CD4-positive, alpha-beta T cell treated with Interleukin-15 for 1 hour (primary cell): ENCODE measurements around the gene LBX1.

Experiments
- DNase-seq: peaks from one replicate; pipeline ENCODE4 v3.0.0-alpha.2; 2020

Gene LBX1

DNA sequence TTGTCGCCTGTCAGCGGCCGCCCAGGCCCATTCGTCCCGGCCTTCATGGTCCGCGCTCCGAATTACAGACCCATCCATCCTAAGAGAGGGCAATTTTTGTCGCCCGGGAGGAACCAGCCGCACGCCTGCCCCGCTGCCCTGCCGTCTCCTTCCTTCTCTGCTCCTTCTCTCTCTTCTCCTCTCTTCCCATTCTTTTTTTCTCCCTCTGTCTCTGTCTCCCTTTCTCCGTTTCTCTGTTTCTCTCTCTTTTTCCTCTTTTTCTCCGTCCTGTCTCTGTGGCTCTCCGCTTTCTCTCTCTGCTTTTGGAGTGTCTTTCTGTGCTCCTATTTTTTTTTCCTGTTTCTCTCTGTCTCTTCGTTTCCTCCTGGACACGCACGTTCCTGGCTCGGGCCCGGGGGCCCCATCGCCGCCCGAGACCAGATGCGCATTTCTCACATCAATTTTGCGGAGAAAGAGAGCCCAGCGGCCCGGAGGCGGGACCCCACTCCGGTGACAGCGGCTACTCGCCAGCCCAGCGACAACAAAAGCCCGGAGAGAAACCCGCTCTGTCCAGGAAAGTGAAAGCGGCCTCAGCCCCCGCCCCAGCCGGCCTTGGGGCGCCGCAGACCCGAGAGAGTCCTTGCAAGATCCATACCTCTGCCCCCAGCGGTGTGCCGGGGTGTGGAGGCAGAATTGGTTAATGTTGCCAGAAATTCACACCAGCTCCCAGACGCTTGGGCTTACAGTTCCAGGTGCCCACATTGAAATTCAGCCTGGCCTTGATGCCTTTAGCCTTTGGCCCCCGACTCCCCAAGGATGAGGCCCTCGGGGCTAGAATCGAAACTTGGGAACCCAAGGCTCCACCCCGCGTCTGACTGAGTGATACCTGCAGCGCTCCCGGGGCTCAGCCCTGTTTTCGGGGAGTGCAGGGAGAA is 4.1 kb downstream of the LBX1 start:
- DNase-seq, result no peak

DNA sequence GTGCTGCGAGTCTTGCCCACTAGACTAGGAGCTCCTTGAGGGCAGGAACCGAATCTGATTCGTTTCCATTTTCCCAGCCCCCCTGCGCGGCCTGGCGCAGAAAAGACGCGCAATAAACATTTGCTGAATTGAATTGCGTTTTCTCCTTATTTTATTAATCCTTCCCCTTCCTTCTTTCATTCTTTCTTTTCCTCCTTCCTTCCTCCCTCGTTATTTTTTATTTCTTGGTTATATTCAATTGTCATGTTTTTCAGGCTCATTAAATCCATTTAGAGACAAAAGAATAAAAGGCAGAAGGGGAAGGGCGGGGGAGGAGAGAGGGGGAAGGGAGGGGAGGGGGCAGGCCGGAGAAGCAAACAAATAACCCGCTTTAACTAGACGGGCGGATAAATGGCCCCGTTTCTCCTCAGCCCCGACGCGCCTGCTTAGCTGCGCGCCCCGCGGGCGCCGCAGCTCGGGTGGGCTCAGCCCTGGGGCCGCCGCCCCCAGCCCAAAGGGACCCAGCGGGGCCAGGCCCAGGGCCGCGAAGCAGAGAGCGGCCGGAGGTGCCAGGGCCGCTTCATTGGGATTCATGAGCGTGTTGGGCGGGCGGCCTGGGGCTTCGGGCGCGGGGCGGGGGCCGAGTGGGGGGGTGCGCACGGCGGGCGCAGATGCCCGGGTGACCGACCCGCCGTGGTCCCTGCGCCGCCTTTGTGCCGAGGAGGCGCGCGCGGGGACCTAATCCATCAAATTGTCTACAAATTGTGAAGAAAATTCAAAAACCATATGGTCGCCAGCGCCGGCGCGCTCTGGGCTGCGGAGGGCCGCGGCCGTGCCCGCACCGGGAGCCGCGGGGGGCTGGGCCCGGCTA is 5.0 kb downstream of the LBX1 start:
- no peak for DNase-seq

DNA sequence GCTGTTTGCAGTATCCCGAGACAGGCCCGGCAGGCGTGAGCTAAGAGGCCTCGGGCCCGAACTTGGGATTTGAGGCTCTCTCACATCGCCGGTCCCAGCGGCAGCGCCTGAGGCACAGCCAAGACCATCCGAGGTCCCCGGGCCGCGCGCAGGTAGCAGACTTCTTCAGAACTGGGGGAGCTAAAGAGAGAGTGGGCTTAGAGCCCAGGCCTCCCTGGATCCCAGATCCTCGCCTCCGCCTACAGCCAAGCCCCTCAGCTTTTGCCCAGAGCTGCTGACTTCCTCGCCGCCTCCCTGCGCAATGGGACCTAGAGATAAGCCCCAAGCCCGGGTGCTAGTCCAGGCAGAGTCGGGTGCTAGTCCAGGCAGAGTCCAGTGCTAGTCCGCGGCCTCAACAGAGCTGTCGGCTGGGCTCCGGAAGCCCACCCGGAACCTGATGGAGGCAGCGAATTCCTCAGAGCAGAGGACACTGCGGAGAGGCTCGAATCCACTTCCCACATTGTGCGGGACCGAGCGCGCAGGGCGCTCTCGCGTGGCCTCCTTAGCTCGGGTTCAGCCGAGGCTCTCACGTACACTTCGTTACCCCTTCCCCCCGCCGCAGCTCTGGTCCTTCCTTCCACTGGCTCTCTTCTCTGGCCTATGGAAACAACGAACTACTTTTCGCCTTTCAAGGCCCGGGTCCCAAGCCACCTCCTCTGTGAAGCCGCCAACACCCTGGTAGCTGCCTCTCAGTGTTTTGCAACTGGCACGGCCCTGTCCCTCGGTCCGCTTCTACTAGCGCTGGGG is 5.8 kb downstream of the LBX1 start:
- no peak for DNase-seq

DNA sequence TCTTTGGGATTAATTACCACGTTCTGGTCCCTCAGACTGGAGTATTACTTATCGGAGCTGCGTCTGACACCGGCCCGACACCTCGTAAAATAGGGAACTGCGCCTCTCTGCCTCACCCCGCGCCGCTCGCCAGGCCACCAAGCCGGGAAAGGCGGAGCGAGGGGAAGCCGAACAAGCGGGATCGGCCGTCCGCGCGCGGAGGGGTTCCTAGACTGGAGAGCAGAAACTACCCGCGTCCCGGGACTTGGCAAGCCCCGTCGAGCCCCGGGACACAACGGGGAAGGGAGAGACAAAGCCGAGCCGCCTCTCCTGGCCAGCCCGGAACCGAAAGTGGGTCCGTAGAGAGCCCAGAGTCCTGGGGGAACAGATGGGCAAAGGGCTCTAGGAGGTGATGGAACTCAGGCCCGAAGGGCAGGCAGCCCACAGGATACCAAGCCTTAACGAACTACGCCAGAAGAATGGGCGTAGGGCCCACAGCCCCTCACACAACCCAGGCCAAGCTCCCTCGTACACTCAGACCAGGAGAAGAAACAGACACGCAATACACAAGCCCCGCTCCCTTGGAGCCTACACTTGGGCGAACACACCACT is 6.5 kb downstream of the LBX1 start:
- DNase-seq, result no peak

DNA sequence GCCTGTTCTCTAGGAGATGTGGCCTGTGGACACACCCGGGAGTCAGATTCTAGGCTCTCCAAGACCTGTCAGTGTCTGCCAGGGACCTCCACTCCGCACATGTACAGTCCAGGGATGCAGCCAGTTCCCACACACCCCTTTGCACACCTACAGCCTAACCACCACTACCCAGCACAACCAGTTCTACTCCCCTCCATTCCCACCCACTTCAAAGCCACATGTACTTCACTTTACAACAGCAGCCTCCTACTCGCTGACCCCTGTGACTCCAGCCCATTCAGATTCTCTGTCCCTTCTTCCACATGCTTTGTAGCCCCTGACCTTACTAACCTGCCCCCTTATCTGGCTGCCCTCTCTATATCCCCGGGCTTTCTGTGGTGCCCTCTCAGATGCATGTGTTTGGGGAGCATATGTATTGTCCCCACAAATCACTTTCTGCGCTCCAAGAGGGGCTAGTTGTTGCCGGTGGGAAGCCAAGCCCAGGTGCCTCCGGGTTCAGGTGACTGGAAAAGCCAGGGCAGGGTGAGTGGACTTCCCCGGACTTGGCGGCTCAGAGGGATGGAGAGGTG is 7.2 kb downstream of the LBX1 start:
- DNase-seq, result no peak

GRCh38 chr10:101221549-101221948 is 7.7 kb downstream of the LBX1 start:
- DNase-seq, result no peak

- DNase-seq, result no peak
These were observed 9.3 kb downstream of the LBX1 start for GRCh38 chr10:101219946-101220451.

DNA sequence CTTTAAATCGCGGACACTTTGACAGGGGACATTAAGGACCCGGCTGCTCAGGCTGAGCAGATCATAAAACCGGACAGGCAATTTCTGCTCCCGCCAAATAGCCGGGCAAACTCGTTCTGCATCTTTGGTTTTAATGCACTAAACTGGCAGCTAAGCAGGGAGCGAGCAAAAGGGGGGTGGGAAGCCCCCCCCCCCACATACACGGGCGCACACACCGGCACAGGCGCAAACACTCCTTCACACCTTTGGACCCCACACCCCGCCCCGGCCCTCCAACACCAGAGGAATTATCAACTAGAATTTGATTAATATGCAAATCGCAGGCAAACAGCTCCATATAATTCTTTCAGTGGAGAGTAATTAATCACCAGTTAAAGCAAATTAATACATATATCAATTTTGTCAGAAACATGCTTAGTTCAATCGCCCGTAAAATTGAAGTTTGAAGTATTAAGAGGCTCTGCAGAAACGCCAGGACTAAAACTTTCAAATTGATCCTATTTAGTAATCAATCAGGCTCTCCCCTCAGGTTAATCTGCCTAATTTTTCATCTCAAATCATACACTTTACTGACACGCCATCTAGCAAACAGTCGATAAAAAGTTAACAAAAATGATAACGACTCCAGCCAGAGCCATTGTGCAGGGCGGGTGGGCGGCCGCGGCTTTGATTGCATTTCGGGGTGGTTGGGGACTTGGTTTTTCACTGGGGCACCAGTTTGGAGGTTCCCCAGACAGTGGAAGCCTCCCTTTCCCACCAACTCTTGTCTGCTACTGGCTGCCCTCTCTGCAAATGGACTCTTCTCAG is 9.9 kb downstream of the LBX1 start:
- no peak for DNase-seq

- DNase-seq, result no peak
These were observed 10.7 kb downstream of the LBX1 start for GRCh38 chr10:101218351-101219138.

DNA sequence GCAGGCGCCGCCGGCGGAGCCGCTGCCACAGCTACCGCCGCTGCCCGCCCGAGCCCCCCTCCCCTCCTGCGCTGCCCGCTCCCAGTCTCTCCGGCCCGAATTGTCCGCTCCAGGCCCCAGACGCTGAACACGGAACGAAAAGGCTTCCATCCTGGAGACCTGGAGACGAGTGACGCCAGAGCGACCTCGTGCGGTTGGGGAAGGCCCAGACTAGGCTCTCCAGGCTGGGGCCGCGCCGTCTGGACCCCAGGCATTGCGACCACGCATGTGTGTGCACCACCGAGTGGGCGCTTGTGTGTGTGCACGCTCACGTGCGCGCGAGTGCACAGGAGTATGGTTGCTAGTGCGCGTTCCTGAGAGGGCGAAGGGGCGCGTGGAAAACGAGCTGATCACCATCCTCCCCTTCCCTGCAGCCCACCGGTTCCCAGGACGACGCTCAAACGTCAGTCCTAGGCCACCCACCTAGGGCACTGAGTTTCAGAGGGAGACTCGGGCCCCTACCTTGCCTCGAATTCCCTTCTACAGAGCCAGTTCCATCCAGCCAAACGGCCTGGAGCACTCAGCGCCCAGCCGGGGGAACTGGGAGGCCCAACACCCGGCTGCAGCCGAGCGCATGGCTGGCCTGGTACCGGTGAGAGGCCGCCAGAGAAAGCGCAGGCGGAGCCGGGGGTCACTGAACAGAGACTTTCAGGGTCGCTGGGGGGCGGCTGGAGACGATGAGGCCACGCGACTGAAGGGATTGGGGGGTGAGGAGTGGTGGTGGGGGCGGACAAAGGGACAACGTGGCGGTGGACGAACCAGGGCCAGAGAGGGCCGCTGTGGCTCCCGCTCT is 11.6 kb downstream of the LBX1 start:
- no peak for DNase-seq

GRCh38 chr10:101217044-101217425 is 12.2 kb downstream of the LBX1 start:
- DNase-seq, result no peak

DNA sequence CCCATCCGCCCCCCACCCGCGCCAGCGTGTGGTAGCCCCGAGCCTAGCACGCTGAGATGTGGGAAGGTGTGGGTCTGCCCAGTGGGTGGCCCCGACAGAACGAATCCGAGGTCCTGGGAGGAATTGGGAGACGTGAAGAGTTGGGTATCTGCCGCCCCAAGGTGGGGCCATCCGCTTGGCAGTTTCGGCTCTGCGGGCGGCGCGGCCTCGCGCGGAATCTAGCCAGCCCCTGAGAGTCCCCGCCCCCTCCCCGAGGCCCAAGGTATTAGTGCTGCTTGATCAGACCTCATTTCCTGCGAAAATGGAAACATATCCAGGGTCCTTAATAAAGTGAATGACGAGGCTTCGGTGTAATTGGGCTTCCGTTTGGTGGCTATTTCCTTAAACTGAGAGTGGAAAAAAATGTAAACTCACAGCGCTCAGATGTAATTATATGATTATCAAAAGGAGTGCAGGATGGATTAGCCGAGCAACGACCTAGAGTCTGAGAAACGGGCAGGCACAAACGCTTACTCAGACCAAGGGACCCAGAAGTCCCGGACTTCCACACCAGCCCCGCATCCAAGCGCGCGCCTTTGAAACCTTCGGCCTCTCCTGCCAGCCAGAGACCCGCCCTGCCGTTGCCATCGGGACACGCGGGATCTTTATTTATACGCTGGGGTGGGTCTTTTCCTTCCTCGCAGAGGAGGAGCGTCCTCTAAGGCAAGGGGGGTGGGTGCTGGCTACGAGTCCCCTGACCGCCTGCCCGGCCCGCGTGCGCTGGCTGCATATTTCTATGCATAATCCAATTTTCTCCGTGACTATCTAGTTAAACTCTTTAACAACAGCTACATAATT is 12.8 kb downstream of the LBX1 start:
- DNase-seq, result no peak

DNA sequence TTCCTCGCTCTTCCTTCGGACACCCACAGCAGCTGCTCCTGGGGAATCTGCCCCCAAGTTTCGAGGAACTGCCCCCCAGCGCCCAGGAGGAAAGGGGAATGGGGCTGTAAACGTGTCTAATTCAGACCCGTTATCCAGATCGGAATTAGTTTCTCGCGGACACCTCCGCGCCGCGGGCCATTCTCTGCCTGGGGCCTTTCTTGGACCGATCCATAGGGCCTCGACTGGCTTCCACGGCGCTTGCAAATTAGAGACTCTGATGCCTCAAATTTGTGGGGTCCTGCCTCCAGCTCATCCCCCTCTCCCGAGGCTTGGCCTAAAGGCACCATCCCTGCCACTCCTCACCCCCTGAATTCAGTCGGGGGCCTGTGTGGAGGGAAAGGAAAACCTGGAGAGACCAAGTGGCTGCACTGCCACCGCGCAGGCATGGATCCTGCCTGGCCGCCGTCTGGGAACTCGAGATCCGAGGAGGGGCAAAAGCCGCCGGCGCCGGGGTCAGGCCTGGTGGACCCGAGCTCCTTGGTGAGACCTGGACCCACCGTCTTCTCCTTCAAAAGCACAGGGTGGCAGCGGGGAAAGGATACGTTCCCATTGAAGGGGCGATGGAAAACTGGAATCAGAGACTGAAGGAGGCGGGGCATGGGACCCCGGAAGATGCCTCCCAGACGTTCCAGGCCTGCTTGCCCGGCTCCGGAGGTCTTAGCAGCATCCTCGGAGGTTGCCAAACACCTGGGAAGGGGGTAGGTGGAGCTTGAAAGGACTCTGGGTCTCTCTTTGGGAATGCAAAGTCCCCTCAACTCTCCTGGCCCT is 13.7 kb downstream of the LBX1 start:
- no peak for DNase-seq

GRCh38 chr10:101214446-101215396 is 14.5 kb downstream of the LBX1 start:
- peak; percentile 63 for DNase-seq

DNA sequence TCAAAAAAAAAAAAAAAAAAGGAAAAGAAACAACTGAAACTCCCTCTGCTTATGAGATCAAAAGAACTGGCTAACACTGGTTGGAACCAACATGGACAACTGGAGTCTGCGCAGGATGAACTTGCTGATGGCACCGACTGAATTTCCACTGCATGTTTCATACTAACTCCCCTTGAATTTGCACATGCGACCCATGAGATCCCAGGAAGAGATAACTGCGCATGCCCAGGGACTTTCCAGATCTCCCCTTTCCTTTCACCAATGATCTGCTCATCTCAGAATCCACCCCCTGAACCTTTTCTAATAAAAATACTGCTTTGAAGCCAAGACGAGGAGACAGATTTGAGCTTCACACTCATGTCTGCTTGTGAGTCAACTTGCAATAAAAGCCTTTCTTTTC is 20.7 kb downstream of the LBX1 start:
- no peak for DNase-seq

DNA sequence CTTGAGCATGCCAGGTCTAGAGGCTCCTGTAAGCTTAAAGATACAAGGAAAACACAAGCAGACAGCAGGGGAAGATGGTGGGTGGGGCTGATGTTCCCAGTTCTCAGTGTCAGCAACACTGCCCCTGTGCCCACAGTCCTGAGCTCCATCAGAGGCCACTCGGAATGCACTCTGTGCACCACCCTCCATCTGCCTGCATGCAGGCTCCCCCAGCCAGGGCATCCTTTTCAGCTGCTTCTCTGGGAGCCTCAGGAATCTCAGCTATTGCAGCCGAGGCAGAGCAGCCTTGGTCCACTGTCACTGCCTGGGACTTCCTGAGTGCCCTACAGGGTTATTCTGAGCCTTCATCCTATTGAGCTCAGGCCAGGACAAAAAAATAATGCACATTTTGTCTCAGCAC is 22.2 kb downstream of the LBX1 start:
- no peak for DNase-seq
